Immature natural killer cell (primary cell): ENCODE results near the gene ZNF688. TPM values are rescaled to one million over a fixed set of nuclear protein-coding genes. Genes with fewer than 3 reads are reported as not detected.
"Not testable (repeated sequence)": the region's sequence is repeated elsewhere in the genome, so short reads cannot be mapped to it uniquely, and the experiment has no call there.

ENCODE experiments used
- DNase-seq, 3 donors: peaks; one replicate each; pipeline ENCODE4 v3.0.0; 2022; ENCODE audit warnings: mixed read lengths in 1 of 3
- H3K27ac Mint-ChIP-seq, 6 donors: one replicate each; pipeline ENCODE4 v1.8.0; 2020; ENCODE audit warnings: mixed read lengths in 6 of 6, mild to moderate bottlenecking in 5 of 6, inconsistent platforms in 4 of 6, moderate library complexity in 3 of 6
- H3K27me3 Mint-ChIP-seq, 3 donors: one replicate each; pipeline ENCODE4 v1.8.0; 2020 to 2021; ENCODE audit warnings: low read depth in 3 of 3, mild to moderate bottlenecking in 3 of 3, mixed read lengths in 3 of 3, moderate library complexity in 3 of 3, inconsistent platforms in 1 of 3
- H3K36me3 Mint-ChIP-seq, 3 donors: one replicate each; pipeline ENCODE4 v1.8.0; 2020; ENCODE audit warnings: mixed read lengths in 3 of 3, inconsistent platforms in 2 of 3, mild to moderate bottlenecking in 2 of 3
- H3K4me1 Mint-ChIP-seq, 2 donors: one replicate each; pipeline ENCODE4 v1.8.0; 2020; ENCODE audit warnings: inconsistent platforms in 2 of 2, mild to moderate bottlenecking in 2 of 2, mixed read lengths in 2 of 2, moderate library complexity in 1 of 2
- H3K4me3 Mint-ChIP-seq, 5 donors: one replicate each; pipeline ENCODE4 v1.8.0; 2020; ENCODE audit warnings: mild to moderate bottlenecking in 5 of 5, mixed read lengths in 5 of 5, inconsistent platforms in 3 of 5, moderate library complexity in 3 of 5
- H3K9me3 Mint-ChIP-seq, 6 donors: one replicate each; pipeline ENCODE4 v1.8.0; 2020; ENCODE audit warnings: mild to moderate bottlenecking in 6 of 6, mixed read lengths in 6 of 6, inconsistent platforms in 4 of 6, moderate library complexity in 3 of 6
- polyA plus RNA-seq, 3 donors: library from polyadenylated mRNA; unstranded; fragments of 300-500 nt; fragmentation: Illumina TruSeq; gene quantifications; one replicate each; pipeline ENCODE4 v1.2.3, GENCODE V29; 2021

ZNF688 gene
- polyA plus RNA-seq, 3 donors from 2014 or later = 31.9 to 39.0 (median 33.6) TPM

DNA sequence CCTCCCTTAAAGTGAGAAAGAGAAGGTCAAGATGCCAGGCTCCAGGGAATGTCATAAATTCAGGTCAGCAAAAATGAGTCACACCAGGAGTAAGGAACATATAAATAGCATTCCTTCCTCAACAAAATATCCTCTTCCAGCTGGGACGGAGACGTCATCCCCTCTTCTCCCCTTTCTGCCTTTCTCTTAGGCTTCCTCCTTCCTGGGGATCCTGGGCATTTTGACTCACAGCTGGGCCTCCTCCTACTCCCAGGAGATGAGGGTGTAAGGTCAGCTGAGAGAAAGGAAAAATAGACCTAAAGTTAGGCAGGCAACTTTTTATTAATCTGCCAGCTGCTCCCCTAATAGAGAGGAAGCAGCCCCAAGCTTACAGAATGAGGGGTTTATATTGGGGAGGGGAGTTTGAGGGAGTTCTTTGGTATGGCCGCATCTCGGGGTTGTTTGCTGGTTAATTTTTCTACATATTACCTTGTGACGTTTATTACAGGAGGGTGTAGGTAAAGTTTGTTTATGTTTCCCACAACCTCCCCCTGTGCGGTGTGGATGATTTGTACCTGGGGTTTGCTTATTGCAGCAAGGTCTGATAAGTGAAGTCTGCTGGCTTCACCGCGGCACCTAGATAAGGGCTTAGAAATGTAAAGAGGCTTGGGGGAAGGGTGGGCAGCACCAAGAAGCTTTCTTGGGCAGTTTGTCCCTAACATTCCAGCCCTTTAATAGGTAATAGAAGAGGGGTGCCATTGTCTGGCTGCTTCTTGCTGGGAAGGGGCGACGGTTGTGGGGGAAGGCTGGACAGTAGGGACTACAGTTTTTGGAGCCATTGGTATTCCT, 29.8 kb downstream of the ZNF688 start:
- H3K36me3 Mint-ChIP-seq = peaks cover 0 to 5% (median 0%) of the 10 kb centered on the region in 3 donors
- no peak for DNase-seq
- H3K4me1 Mint-ChIP-seq = peaks cover 4 to 10% of the 10 kb centered on the region in 2 donors
- no peaks in the 10 kb centered on the region for H3K9me3 Mint-ChIP-seq
- H3K27ac Mint-ChIP-seq = no peak overlapping the region
- H3K4me3 Mint-ChIP-seq = no peak overlapping the region
- H3K27me3 Mint-ChIP-seq = no peaks in the 10 kb centered on the region

DNA sequence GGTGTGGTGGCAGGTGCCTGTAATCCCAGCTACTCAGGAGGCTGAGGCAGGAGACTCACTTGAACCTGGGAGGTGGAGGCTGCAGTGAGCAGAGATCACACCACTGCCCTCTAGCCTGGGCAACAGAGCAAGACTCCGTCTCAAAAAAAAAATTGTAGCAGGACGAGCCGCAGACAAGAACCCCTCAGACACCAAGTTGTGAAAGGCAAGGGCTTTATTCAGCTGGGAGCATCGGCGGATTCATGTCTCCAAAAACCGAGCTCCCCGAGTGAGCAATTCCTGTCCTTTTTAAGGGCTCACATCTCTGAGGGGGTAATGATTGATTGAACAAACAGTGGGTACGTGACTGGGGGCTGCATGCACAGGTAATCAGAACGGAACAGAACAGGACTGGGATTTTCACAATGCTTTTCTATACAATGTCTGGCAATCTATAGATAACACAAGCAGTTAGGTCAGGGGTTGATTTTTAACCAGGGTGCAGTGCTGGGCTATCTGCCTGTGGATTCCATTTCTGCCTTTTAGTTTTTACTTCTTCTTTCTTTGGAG, 30.5 kb downstream of the ZNF688 start:
- H3K4me3 Mint-ChIP-seq, H3K27me3 Mint-ChIP-seq, H3K9me3 Mint-ChIP-seq, DNase-seq, H3K36me3 Mint-ChIP-seq, H3K27ac Mint-ChIP-seq: not testable (repeated sequence)
- peaks cover 7 to 18% of the 10 kb centered on the region in 2 donors for H3K4me1 Mint-ChIP-seq

GRCh38 chr16:30539986-30540526, 31.5 kb downstream of the ZNF688 start:
- not testable (repeated sequence) for H3K27me3 Mint-ChIP-seq, H3K36me3 Mint-ChIP-seq, H3K27ac Mint-ChIP-seq, H3K4me3 Mint-ChIP-seq, DNase-seq, H3K9me3 Mint-ChIP-seq
- H3K4me1 Mint-ChIP-seq = peaks cover 16 to 27% of the 10 kb centered on the region in 2 donors

DNA sequence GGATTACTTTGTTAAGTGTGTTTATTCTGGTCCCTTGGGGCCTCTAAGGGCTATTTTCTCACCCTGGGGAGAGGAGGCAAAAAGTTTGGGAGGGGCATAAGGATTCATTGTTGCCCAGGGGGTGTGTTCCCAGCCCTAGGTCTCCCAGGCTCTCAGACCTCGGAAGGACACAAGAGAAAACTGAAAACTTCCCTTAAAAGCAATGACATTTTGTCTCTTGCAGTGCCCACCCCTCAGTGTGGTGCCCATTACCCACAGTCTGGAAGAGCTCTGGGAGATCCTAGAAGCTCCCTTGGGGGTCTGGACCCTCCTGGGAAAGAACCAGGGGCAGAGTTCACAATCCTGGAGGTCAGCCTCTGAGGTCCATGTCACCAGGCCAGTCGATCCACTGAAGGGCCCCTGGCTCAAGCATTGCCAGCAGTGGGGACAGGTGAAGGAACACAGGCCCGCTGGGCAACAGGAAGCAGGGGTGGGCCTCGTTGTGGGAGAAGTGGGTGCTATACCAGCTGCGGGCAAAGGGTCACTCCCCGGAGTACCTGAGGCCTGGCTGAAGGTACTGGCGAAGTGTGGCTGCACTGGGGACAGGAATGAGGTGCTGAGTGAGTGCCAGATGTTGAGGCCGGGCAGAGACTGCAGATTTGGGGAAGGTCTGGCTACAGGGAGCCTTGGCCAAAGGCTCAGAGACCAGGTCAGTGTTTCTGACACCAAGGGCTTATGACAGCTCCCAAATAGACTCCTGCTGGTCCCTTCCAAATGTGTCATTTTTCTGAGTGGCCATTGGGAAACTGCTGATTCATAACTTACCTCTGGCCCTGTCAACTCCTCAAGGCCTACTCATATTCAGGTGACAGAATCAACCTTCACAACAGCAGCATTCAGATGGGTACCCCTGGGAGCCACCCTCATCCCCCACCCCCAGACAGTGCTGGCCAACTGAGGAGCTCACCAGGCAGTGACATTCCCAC, 32.2 kb downstream of the ZNF688 start:
- peaks cover 0 to 5% (median 0%) of the 10 kb centered on the region in 3 donors for H3K36me3 Mint-ChIP-seq
- H3K27ac Mint-ChIP-seq = no peak overlapping the region
- H3K9me3 Mint-ChIP-seq = no peaks in the 10 kb centered on the region
- H3K4me3 Mint-ChIP-seq = no peak overlapping the region
- H3K4me1 Mint-ChIP-seq = peaks cover 19 to 31% of the 10 kb centered on the region in 2 donors
- no peak for DNase-seq
- H3K27me3 Mint-ChIP-seq = peaks cover 0 to 7% (median 3%) of the 10 kb centered on the region in 3 donors

GRCh38 chr16:30536391-30537024, 35.0 kb downstream of the ZNF688 start:
- peak overlapping the region in 5 of 6 donors; percentile 53 to 99 (median 97) for H3K27ac Mint-ChIP-seq
- peak overlapping the region in 4 of 5 donors; percentile 46 to 92 (median 91) for H3K4me3 Mint-ChIP-seq
- H3K36me3 Mint-ChIP-seq = not testable (repeated sequence)

GRCh38 chr16:30535777-30536190, 35.7 kb downstream of the ZNF688 start:
- peak; percentile 35 to 41 (median 39) for DNase-seq
- Mint-ChIP-seq H3K4me3 (peak overlapping the region; percentile 91 to 98 (median 92)), H3K27me3 (peaks cover 2 to 7% (median 3%) of the 10 kb centered on the region in 3 donors), H3K27ac (peak overlapping the region; percentile 91 to 99 (median 97)), H3K4me1 (peaks cover 27 to 36% of the 10 kb centered on the region in 2 donors), H3K36me3 (peaks cover 0 to 5% (median 4%) of the 10 kb centered on the region in 3 donors), H3K9me3 (no peaks in the 10 kb centered on the region)

More at GRCh38 chr16:30536391-30537024, 35.0 kb downstream of the ZNF688 start:
- H3K27me3 Mint-ChIP-seq, DNase-seq, H3K9me3 Mint-ChIP-seq: not testable (repeated sequence)
- peaks cover 27 to 36% of the 10 kb centered on the region in 2 donors for H3K4me1 Mint-ChIP-seq

- Mint-ChIP-seq H3K27ac (peak overlapping the region; percentile 91 to 99 (median 97)), H3K9me3 (no peaks in the 10 kb centered on the region), H3K4me3 (peak overlapping the region; percentile 91 to 98 (median 92)), H3K4me1 (peaks cover 27 to 36% of the 10 kb centered on the region in 2 donors), H3K27me3 (peaks cover 3 to 7% (median 4%) of the 10 kb centered on the region in 3 donors), H3K36me3 (peaks cover 0 to 5% (median 4%) of the 10 kb centered on the region in 3 donors)
- DNase-seq = no peak
Measured at GRCh38 chr16:30535106-30535776, 36.3 kb downstream of the ZNF688 start.

- Mint-ChIP-seq H3K9me3 (no peaks in the 10 kb centered on the region), H3K27me3 (peaks cover 3 to 7% (median 4%) of the 10 kb centered on the region in 3 donors), H3K4me3 (peak within 1 kb of the TSS; percentile 91 to 98 (median 92)), H3K36me3 (peaks cover 0 to 5% (median 4%) of the 10 kb centered on the region in 3 donors), H3K27ac (peak within 1 kb of the TSS; percentile 91 to 99 (median 97)), H3K4me1 (peaks cover 27 to 36% of the 10 kb centered on the region in 2 donors)
- DNase-seq = peak; percentile 89 to 91 (median 90)
Measured at GRCh38 chr16:30534368-30535105, 37.0 kb downstream of the ZNF688 start, which contains the start of gene ZNF747. Gene ZNF747, minus strand, starts transcription at chr16:30534858. Its CDS starts 179 bp downstream, at chr16:30534679.

- DNase-seq = no peak
- Mint-ChIP-seq H3K9me3 (no peaks in the 10 kb centered on the region), H3K4me1 (peaks cover 29 to 38% of the 10 kb centered on the region in 2 donors), H3K27me3 (peaks cover 3 to 7% (median 4%) of the 10 kb centered on the region in 3 donors), H3K36me3 (peaks cover 0 to 5% (median 4%) of the 10 kb centered on the region in 3 donors), H3K4me3 (peak overlapping the region; percentile 76 to 92 (median 80)), H3K27ac (peak overlapping the region; percentile 37 to 87 (median 71))
Measured at GRCh38 chr16:30533748-30534367, 37.7 kb downstream of the ZNF688 start.

DNA sequence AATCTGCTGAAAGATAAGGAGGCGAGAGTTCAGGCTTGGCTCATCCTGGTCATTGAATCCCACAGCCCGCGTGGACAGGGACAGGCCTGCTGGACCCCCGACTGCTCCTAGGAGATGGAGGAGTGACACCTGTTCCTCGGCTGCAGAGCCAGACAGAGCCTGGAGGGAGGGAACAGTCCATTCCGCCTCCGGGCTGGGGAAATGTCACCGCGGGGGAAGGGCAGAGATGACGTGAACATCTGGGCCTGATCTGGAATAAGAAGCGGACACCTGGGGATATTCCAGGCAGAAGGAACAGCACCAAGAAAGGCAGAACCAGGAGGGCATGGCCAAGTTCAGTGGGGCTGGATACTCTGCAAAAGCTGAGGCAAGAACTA, 38.4 kb downstream of the ZNF688 start:
- Mint-ChIP-seq H3K4me3 (peak overlapping the region; percentile 38 to 64 (median 56)), H3K27ac (peak overlapping the region in 4 of 6 donors; percentile 35 to 76 (median 57)), H3K9me3 (no peaks in the 10 kb centered on the region), H3K36me3 (peaks cover 0 to 5% (median 4%) of the 10 kb centered on the region in 3 donors), H3K4me1 (peaks cover 33 to 43% of the 10 kb centered on the region in 2 donors), H3K27me3 (peaks cover 3 to 7% (median 4%) of the 10 kb centered on the region in 3 donors)
- no peak for DNase-seq
